GM20000 (cell line): ENCODE data around the gene MSI2.

Source experiments
- DNase-seq: peaks from one replicate; pipeline ENCODE4 v3.0.0; 2012; ENCODE audit warnings: low spot score
- TF ChIP-seq, protein P1 (sequence below): IDR thresholded peaks from 2 replicates; pipeline ENCODE4 v1.5.1; 2012; ENCODE audit warnings: mild to moderate bottlenecking, control low read depth; ENCODE audit errors: extremely low read depth, missing control alignments

The MSI2 gene

DNA sequence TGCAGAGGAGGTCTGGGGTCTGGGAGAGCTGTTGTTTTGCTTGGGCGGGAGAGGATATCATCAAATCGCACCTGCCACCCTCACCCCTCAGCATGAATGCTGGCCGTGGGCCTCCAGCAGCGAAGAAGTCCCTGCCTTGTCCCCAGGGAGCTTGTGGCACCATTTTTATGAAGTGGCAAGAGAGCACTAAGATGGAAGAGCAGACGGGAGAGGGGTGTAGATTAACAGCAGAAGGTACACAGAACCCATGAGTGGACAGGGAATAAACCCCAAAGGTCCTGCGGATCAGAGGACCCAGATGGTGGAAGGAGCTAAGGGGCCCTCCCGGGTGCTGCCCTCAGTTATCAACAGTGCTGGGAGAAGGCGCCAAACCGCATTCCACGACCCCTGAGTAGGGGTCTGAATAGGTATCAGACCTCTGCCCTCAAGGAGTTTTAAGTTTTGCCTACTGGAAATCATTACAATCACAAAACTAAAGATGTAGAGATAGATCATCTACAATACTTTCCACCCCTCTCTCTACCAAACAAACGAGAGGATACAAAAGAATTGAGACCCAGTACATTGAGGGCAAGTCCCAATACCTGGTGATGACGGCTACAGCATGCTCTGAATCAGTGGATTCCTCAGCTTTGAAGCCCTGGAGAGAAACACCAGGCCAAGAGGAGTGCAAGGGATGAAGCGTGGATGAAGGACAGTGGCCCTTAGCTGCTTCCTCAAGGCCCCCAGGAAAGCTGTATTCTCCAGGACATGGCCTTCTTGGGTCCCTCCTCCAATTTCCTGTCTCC lies 428.6 kb downstream of the MSI2 start:
- DNase-seq, result no peak
- TF ChIP-seq, protein P1, sequence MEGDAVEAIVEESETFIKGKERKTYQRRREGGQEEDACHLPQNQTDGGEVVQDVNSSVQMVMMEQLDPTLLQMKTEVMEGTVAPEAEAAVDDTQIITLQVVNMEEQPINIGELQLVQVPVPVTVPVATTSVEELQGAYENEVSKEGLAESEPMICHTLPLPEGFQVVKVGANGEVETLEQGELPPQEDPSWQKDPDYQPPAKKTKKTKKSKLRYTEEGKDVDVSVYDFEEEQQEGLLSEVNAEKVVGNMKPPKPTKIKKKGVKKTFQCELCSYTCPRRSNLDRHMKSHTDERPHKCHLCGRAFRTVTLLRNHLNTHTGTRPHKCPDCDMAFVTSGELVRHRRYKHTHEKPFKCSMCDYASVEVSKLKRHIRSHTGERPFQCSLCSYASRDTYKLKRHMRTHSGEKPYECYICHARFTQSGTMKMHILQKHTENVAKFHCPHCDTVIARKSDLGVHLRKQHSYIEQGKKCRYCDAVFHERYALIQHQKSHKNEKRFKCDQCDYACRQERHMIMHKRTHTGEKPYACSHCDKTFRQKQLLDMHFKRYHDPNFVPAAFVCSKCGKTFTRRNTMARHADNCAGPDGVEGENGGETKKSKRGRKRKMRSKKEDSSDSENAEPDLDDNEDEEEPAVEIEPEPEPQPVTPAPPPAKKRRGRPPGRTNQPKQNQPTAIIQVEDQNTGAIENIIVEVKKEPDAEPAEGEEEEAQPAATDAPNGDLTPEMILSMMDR, result no peak

DNA sequence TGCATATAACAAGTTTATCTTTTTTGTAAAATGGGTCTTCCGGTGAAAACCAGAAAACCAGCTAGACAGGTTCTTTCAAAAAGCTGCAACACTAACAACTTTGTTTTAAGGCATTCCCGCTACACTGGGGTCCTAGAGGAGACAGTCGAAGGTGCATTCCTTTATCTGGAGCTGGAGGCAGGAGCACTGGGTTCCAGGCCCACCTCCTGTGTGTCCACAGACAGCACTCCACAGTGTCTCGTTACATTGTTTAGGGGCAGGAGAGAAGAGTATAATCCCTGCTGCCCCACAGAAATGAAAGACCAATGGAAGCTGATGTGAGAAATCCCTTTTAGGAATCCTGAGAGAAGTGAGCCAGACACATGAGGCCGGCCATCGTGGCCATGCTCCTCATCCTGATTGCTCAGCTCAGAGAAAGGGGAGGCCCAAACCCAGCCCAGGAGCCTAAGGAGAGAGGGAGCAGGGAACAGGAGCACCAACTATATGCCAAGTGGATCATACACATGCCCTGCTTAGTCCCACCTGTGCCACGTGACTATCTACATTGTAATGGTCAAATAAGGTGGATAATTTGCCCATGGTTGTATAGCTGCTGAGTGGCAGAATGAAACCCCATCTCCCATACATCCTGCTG lies 429.3 kb downstream of the MSI2 start:
- TF ChIP-seq, protein P1, result no peak
- no peak for DNase-seq

DNA sequence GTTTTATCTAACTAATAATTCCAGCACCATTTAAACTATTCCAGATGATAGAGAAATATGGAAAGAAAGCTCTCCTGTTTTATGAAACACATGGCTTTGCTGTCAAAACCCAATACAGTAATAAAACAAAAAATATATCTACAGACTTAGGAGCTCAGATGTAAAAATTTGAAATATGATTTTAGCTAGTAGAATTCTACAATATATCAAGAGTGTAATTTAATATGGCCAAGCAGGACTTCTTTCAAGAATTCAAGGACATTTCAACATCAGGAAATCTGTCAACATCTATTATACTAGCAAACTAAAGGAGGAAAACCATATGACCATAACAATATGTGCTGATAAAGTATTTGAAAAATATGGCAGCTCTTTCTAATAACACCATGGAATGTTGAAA lies 431.3 kb downstream of the MSI2 start:
- no peak for DNase-seq
- TF ChIP-seq, protein P1, result no peak

DNA sequence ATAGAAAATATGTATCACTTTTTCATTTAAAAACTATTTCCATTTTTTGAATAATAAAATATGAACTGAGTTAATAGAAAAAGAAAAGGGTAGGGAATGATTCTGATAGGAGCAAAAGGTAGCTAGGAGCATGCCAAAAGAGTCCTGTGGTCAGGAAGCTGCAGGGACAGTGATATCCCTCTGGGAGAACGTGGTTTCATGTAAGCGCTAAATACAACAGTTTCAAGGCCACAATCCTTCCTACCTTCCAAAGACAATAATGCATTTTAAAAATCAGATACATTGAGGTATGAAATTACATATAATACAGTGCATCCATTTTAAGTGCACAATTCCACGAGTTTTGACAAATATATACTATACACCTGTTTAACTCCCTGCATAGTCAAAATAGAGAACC lies 432.9 kb downstream of the MSI2 start:
- DNase-seq, result no peak
- TF ChIP-seq, protein P1, result no peak

DNA sequence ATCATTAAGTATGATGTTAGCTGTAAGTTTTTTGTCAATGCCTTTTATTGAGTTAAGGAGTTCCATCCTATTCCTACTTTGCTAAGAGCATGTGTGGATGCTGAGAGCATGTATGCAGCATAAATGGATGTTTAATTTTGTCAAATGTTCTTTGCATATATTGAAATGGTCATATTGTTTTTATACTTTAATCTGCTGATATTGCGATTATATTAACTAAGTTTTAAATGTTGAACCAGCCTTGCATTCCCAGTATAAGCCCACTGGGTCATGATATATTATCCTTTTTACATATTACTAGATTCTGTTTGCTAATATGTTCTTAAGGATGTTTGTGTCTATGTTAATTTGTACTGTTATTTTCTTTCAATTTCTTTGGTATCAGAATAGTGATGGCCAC lies 435.6 kb downstream of the MSI2 start:
- TF ChIP-seq, protein P1, result no peak
- no peak for DNase-seq

DNA sequence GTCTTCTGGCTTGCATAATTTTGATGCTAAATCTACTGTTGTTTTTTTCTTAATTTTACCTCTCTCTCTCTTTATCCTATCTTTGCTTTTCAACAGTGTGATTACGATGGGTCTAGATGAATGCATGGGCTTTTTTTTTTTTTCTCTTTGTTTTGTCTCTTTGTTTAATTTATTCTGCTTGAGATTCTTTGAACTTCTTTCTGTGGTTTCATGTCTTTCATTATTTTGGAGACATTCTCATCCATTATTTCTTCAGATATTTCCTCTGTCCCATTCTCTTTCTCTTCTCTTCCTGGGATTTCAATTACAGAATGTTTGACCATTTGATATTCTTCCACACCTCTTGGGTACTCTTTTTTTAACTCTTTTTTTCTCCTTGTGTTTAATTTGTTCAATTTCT lies 436.4 kb downstream of the MSI2 start:
- DNase-seq, result no peak
- TF ChIP-seq, protein P1, result no peak

DNA sequence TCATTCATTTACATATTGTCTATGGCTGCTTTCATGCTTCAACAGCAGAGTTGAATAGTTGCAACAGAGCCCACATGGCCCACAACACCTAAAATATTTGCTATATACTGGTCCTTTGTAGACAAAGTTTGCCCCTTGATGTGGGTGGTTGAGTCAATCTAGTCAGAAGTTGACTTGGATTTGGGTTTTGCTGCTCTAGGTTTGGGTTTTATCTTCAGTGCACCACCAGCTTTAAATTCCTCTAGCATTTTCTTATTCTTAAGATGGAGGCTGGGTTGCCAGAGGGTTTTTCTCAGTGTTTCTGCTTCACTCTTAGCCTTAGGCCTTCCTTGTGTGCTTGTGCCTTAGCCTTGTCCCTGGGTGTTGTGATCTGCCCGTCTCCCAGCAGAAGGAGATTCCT lies 437.7 kb downstream of the MSI2 start:
- no peak for DNase-seq
- TF ChIP-seq, protein P1, result no peak
